Body of pancreas (tissue), 4 donors: ENCODE data around the gene TANC1.

Experiments used
- POLR2A ChIP-seq, 3 donors: fragments of 450-650 bp; IDR thresholded peaks; one replicate each; pipeline ENCODE4 v1.6.1; 2016; ENCODE audit warnings: antibody characterized with exemption in 3 of 3, mild to moderate bottlenecking in 2 of 3
- TF ChIP-seq, protein P1 (sequence below), 7 experiments: fragments of 450-650 bp in 4 of 7; fragments of 200-600 bp in 3 of 7; sonication (generic) in 3 of 7; IDR thresholded peaks; one replicate each; pipeline ENCODE4 v1.5.1; 2016 to 2019; ENCODE audit warnings: antibody characterized with exemption in 7 of 7

GRCh38 chr2:159227467-159227866, 259.0 kb downstream of the TANC1 start:
- no peak for TF ChIP-seq POLR2A (IDR thresholded peaks at IDR 0.05)
- TF ChIP-seq, protein P1, sequence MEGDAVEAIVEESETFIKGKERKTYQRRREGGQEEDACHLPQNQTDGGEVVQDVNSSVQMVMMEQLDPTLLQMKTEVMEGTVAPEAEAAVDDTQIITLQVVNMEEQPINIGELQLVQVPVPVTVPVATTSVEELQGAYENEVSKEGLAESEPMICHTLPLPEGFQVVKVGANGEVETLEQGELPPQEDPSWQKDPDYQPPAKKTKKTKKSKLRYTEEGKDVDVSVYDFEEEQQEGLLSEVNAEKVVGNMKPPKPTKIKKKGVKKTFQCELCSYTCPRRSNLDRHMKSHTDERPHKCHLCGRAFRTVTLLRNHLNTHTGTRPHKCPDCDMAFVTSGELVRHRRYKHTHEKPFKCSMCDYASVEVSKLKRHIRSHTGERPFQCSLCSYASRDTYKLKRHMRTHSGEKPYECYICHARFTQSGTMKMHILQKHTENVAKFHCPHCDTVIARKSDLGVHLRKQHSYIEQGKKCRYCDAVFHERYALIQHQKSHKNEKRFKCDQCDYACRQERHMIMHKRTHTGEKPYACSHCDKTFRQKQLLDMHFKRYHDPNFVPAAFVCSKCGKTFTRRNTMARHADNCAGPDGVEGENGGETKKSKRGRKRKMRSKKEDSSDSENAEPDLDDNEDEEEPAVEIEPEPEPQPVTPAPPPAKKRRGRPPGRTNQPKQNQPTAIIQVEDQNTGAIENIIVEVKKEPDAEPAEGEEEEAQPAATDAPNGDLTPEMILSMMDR (IDR thresholded peaks at IDR 0.05) = no peak
